Stimulated activated CD8-positive, alpha-beta memory T cell treated with anti-CD3 and anti-CD28 coated beads, Interleukin-12 subunit alpha, Interleukin-12 subunit beta, amount 100 ng/mL, for 24 hours (primary cell): ENCODE results near the gene HDDC3.
A peak's percentile ranks its signal among the peaks of the same experiment; 100 is the strongest.

Experiments used
- DNase-seq: peaks from one replicate; pipeline ENCODE4 v3.0.0-alpha.2; 2020; ENCODE audit errors: extremely low read depth

Gene HDDC3, protein sequence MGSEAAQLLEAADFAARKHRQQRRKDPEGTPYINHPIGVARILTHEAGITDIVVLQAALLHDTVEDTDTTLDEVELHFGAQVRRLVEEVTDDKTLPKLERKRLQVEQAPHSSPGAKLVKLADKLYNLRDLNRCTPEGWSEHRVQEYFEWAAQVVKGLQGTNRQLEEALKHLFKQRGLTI

DNA sequence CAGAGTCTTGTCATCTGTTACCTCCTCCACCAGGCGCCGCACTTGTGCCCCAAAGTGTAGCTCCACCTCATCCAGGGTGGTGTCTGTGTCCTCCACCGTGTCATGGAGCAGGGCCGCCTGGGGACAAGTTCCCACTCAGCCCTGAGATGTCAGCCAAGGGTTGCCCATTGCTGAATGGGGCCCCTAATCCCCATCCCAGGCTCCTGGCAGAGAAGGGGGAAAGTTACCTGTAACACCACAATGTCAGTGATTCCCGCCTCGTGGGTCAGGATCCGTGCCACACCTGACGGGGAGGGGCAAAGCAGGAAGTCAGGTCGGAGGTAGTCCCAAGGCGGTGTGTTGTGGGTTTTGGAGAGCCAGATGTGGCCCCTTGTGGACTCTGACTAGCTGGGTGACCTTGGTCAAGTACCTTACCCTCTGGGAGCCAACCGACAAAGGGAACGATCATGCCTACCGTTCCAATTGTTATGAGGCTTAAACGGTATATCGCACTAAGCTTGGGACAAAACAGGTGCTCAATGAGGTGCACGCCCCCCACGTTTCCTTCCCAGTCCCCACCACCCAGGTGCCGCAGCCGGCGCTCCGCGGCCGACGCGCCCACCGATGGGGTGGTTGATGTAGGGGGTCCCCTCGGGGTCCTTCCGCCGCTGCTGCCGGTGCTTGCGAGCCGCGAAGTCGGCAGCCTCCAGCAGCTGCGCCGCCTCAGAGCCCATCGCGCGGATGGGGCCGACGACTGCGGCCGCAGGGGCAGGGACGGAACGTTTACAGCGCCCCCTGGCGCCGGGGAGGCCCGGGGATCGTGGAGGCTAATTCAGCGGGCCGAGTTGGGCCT is at the start of gene HDDC3:
Gene HDDC3 (minus strand): TSS at position 722 of the 832 bp plus-strand sequence. CDS start 9 bp downstream, at position 713.
- peak; percentile 78 for DNase-seq

DNA sequence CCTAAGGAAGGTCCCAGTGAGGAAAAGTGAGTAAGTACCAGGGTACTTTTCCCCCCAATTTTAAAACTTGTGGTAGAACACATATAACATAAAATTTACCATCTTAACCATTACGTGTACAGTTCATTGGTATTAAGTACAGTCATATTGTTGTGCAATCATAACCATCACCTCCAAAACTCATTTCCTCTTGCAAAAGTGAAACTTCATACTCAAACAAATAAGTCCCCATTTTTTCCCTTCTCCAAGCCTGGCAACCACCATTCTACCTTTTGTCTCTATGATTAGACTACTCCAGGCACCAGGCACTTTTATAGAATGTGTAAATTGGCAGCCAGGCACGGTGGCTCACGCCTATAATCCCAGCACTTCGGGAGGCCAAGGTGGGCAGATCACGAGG is 49.8 kb upstream of the HDDC3 start:
- DNase-seq: no peak

DNA sequence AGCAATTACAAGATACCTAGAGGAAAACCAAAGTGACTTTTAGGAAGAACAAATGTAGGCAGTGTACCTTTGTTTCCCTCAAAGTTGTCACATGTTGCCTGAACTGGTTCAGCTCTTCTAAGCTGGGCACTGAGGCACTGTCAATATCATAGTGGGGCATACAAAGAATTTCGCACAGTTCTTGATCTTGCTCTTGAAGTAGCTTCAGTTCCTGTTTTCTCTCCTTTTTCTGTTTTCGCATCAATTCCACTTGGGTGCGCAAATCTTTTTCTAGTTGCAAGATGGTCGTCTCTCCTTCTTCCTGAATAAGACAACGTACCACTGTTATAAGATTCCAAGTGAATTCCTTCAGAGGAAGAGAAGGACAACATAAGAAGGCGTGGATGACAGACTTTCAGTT is 49.3 kb upstream of the HDDC3 start:
- no peak for DNase-seq

DNA sequence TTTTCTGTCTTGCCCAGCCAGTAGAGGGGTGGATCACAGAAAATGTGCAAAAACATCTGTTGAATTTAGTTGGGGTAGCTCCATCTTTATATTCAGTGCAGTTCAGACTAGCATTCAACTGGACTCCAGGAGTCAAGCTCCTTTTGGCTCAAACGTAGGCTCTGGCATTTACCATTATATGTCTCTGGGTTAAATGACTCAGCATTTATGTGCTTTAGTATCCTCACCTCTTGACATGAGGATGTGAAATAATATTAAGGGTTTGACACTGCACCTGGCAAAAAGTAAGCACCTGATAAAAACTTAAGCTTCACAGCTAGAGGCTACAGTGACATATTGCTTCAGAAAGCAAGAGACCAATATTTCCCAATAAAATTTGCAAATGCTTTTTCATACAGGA is 47.2 kb upstream of the HDDC3 start:
- DNase-seq: no peak

DNA sequence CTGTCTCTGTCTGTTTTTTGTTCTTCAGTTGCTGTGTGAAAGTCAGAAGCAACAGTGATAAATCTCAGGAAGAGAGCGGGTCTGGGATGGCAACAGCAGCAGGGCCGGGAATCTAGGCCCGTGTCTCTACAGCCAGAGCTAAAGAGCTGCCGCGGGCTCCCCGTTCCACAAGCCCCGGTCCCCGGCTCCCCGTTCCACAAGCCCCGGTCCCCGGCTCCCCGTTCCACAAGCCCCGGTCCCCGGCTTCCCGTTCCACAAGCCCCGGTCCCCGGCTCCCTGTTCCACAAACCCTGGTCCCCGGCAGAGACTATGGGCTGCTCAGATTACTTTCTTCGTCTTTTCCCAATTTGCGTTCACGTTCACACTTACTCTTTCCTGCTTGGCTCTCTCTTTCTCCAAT is 41.9 kb upstream of the HDDC3 start:
- DNase-seq: no peak

DNA sequence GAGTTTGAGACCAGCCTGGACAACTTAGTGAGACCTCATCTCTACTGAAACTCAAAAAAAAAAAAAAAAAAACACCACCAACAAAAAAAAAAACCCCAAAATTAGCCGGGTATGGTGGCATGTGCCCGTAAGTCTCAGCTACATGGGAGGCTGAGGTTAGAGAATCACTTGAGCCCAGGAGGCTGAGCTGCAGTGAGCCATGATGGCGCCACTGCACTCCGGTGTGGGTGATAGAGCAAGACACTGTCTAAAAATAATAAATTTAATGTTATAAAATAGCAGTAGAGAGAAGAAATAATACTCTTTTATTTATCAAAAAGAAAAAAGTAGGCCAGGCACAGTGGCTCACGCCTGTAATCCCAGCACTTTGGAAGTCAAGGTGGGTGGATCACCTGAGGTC is 39.8 kb upstream of the HDDC3 start:
- no peak for DNase-seq

DNA sequence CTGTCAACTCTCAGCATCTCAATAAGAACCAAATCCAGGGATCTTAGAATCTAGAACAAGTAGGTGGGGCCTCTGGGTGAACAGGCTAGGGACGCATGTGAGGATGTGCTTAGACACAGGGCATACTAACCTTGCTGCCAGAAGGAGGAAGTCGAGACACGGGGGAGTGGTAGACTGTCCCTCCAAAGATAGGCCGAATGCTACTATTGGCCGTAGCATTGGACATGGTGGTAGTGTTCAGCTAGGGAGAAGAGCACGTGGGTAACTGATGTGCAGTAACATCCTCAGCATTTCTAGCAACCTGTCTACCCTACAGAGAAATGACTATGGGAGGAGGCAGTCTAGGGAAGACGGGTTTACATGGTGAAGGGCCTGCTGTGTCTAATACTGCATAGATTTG is 37.9 kb upstream of the HDDC3 start:
- no peak for DNase-seq

DNA sequence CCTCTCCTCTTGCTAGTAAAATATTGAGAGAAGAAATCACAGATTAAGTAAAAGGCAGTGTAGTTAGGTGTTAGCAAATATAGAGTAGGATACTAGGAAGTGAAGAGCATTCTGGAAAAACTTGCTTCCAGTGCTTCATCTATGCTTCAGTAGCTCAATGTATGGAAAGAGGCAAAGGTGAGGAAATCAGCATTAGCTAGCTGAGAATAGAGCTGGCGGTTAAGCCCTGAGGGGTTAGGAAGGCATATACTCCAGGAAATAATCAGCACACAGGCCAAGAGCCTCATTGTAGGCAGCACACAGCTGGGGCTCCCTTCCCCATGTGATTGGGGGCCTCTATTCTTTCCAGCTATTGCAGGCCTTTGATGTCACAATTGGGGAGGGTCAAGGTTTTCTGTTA is 36.1 kb upstream of the HDDC3 start:
- DNase-seq: no peak

DNA sequence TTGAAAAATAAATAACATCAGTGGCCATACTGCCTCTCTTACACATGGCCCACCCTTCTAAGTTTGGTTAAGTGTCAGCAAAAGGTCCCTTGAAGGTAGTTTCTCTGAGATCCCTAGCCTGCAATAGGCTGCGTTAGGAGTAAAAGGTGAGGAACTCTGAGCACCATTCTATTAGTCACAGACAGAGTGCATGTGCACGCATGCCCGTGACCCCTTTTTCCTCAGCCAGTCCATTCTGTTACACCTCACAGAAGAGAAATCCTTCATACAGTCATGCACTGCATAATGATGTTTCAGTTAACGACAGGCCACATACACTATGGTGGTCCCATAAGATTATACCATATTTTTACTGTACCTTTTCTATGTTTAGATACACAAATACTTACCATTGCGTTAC is 34.9 kb upstream of the HDDC3 start:
- no peak for DNase-seq

DNA sequence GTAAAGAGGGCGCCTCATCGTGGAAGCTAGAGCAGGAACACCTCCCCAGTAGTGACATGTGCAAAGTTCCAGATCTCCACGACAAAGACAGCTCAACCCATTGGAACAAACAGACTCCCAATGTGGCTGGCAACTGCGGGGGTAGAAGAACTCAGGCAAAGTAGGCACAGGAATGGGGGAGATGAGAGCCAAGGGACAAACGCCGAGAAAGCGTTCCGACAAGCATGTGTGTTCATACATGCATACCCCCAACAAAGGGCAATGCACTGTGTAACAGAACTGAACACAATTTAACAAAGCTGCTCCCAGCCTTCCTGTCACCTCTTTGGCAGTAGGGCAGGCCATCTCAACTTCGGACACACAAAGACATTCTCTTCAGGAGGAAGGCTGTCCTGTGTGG is 33.9 kb upstream of the HDDC3 start:
- no peak for DNase-seq

DNA sequence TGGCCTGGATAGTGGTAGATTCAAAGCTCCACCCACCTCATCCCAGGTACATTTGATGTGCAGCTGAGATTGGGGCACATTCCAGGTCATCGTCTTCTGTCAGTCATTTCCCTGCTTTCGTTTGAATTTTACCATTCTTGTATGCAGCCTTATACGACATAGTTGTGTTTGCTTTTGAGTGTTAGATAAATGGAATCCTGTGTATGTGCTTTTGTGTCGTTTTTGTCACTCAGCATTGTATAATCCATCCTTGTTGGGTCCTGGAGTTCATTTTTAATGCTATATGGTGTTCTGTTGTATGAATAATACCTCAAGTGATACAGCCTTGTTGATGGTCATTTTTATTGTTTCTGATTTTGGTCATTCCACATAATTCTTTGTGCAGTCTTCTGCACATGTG is 29.7 kb upstream of the HDDC3 start:
- DNase-seq: no peak

DNA sequence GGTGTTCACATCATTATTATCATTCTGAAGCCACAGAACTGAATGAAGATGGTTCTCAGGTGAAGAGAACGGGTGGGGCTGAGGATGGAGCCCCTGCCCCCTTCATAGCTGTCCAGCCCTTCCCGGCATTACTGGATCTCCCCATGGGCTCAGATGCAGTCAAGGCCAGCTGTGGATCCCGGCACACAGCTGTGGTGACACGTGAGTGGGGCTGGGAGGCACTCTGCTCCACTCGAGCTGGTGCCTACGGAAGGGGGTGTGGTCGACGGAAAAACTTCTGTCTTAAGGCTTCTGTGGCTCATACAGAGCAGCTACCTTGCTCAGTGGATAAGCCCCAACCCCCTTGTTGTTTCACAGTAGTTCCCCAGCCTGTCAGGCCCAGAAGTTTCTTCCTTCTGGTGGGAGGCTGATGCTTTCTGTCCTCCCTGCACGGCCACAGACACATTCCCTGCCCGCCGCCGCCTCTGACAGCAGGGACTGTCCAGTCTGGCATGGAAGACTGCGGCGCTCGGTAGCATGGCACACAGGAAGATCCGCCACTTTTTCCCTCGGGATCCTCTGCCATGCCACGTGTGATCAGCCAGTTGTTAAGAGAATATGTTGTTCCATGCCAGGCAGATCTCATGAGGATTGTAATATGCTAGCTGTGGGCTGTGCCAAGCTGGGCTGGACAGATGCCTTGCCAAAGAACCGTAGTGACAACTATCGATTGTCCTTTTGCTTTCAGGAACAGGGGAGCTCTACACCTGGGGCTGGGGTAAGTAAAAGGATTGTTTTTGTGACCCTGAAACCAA is 28.1 kb upstream of the HDDC3 start:
- no peak for DNase-seq

DNA sequence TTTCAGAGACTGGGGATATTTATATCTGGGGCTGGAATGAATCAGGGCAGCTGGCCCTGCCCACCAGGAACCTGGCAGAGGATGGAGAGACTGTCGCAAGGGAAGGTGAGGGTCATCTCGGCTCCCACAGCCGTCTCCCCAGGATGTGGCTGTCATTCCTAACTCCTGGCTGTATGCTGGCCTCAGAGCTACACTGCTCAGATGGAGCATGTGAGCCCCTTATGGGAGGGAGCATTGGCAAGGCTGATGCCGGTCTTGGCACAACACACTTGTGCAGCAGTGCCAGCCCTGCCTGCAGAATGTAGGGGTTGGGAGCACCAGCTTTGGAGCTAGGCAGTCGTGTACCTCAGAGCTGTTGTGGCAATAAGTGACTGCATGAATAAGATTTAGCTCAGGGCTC is 27.5 kb upstream of the HDDC3 start:
- DNase-seq: no peak

DNA sequence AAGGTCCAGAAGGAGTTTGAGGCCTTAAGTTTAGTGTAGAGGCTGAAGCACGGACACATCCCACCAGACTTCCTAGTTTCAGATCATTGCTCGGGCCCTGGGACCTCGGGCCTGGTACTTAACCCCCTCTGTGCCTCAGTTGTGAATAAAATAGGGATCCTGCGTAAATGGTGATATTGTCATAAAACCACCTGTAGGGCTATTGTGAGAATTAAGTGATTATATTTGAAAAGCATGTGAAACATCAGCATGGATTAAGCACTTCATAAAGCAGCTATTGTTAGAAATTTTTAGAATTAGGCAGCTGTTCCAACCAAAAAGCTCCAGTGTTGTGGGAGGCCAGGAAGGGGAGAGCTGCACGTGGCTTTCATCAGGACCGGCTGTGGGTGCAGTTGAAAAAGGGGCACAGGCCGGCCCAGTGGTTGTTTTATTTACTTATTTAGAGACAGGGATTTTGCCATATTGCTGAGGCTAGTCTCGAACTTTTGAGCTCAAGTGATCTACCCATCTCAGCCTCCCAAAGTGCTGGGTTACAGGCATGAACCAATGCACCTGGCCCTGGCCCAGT is 26.8 kb upstream of the HDDC3 start:
- DNase-seq: no peak

DNA sequence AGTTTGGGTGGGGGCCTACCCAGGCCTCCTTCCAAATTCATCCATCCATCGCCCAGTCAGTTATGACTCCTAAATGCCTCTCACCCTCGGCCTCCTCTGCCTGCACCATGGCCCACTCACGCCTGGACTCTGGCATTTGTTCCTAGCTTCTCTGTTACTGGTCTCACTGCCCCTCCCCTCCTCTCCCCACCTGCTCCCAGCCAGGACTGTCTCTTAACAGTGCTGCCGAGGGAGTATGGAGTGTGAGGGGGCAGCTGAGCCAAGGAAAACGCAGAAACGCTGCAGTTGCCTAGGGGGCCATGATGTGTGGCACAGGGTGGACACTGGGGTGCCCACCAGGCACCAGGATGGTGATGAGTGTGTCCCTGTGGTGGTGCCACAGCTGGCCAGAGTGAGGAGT is 25.4 kb upstream of the HDDC3 start:
- no peak for DNase-seq

DNA sequence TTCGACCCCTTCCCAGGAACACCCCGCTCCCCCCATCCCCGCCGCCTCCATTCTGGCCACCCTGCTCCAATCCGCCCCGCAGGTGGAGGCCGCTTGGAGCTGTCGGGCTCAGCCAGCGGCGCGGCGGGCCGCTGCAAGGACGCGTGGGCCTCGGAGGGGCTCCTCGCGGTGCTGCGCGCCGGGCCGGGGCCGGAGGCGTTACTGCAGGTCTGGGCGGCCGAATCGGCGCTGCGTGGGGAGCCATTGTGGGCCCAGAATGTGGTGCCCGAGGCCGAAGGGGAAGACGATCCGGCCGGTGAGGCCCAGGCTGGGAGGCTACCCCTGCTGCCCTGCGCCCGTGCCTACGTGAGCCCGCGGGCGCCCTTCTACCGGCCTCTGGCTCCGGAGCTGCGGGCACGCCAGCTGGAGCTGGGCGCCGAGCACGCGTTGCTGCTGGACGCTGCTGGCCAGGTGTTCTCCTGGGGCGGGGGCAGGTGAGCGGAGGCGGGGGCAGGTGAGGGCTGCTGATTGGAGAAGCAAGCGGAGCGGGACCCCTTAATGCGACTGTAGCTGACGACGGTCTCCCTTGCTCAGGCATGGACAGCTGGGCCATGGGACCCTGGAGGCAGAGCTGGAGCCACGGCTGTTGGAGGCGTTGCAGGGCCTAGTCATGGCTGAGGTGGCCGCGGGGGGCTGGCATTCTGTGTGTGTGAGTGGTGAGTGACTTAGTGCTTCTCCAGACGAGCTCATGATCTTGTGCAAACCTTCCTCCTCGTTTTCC is 24.9 kb upstream of the HDDC3 start:
- no peak for DNase-seq

DNA sequence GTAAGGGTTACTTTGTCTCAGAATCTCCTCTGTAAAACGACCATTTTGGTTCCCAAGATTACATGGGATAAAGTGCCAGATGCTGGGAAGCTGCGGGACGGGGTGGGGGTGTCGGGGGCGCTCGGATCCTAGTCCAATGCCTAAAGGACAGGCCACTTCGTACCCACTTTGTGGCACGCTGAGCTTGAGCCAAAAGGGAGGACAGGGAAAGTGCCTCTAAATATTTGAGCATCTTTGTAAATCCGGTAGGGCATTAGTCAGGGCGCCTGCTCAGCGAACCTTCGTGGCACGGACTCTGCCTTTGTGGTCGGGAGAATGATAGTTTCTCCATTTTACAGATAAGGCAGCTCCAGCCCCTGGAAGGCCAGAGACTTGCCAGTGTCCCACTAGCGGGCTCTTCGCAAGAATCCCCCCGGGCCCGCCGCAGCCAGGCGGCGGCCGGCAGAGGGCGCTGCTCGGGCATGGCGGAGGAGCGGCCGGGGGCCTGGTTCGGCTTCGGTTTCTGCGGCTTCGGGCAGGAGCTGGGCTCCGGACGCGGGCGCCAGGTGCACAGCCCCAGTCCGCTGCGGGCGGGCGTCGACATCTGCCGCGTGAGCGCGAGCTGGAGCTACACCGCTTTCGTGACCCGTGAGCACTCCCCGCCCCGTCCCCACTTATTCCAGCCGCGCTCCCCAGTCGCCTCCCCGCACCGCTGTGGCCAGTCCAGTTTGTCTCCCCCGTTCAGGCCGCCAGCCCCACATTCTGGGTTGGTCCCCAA is 24.1 kb upstream of the HDDC3 start:
- peak; percentile 24 for DNase-seq

DNA sequence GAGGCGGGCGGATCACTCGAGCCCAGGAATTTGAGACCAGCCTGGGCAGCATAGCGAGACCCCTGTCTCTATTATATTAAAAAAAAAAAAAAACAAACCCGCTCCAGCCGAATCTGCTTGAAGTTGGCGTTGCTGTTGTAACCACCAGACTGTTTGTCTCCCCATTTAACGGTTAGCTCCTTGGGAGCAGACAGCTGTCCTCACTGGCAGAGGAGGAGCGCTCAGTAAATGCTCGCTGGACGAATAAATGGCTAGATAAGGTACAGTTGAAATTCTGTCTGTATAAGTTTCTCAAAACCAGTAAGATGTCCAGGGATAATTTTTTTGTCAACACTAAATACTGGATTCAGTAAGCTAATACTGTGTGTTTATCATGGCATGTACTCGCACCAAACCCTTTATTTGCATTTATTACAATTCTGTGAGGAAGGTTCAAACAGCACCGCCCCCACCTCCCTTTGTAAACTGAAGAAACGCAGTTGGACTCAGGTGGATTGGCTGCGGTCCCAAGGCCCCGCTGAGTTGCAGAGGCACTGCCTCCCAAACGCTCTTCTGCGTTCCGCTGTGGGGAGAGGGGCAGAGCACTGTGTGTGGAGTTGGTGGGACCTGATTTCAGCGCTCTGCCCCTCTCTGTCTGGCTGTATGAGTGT is 23.4 kb upstream of the HDDC3 start:
- no peak for DNase-seq

DNA sequence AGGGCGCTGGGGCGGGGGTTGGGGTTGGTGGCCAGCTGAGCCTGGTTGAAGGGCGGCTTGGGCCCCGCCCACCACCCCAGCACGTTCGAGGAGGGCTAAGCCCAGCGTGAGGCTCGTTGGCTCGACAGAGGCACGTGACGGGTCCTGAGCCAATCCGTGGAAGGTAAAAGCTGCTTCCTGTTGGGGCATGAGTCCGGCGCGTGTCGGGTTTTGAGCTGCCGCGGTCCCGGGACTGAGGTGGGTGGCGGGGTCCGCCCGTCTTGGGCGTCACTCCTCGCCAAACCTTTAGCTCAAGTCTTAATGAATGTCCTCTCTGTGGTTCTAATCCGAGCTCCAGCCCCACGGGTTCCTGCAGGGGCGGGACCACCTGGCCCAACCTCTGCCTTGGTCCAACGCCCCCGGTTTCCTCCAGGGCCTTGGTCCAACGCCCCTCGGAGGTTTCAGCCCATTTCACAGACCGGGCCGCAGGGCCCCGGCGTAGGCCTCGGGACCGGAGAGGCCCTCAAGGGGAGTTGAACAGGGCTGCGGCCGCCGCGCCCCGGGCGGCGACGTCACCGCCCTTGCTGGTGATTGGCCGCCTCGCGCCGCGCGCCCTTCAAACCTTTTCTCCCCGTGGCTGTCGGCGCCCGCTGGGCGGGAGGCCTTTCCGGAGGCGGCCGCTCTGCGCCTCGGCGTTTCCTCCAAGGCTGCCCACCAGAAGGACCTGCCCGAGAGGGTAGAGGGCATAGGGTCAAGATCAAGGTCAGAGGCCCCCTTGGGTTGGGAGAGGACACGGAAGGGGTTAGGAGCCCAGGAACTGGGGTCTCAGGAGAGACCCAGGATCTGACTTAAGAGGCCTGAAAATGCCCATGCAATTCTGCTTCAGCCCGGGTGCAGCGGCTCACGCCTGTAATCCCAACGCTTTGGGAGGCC is 22.6 kb upstream of the HDDC3 start, which contains the start of gene RCCD1:
Gene RCCD1 (plus strand): TSS at position 173 of the 912 bp plus-strand sequence. CDS start 1,851 bp downstream, outside the sequence.
- peak; percentile 75 for DNase-seq
